ENCODE results near the gene MEGF6.

MEGF6 gene

DNA sequence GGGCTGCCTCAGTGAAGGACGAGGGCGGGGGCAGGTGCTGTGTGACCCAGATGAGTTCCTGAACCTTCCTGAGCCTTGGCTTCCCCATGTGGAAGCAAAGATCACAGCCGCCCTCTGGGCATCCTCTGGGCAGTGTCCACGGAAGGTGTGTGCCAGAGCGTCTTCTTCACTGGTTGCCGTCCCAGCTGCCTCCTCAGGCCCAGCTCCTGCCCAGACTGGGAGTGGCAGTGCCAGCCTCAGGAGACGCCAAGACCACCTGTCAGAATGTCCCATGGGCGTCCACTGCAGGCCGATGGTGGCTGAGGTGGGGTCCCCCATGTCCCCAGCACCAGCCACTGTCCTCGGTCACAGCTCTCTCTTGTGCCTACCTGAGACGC, 146.7 kb downstream of the MEGF6 start:
- no peak for DNase-seq

DNA sequence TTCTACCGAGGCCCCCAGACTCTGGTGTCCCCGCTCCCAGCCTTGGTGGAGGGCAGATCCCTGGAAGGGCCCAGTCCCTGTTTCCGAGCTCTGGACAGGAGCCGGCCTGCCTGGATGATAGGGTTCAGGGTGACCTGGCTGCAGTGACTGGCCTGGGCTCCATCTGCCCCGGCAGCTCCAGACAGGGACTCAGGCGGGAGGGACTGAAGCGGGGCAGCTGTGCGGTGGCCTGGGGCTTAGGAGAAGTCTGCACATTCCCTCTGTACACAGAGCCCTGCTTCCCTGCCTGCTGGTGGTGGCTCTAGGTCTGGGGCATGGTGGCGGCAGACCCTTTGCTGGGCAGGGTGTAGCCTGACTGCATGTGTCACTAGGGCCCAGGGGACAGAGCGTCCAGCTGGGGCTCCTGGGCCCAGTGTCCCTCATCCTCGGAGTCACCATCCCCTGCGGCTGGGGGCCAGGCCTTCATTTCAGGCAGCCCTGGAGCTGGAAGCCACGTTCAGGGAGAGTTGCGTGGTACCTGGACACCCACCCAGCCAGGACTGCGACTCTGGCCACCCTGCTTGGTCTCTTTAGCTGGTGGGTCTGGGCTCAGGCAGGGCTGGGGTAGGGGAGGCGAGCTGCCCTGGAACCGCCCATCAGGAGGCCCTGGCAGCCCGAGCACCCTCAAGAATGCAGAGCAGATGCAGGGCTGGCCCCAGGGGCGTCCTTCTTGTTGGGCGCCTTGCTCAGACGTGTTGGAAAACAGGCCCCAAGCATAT, 147.2 kb downstream of the MEGF6 start:
- no peak for DNase-seq

DNA sequence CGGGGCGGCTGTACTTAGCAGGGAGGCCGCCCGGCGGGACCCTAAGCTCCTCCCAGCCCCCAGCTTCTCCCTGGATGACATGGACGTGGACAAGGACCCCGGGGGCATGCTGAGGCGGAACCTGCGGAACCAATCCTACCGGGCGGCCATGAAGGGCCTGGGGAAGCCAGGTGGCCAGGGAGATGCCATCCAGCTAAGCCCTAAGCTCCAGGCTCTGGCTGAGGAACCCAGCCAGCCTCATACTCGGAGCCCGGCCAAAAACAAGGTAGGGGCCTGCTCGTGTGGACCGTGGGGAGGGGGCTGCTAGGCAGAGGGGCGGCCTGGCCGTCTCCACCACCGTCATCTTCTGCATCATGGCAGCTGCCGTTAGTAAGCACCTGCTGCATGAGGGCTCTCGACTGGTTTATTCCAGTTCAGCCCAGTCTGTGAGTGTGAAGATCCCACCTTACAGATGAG, 147.9 kb downstream of the MEGF6 start:
- no peak for DNase-seq

DNA sequence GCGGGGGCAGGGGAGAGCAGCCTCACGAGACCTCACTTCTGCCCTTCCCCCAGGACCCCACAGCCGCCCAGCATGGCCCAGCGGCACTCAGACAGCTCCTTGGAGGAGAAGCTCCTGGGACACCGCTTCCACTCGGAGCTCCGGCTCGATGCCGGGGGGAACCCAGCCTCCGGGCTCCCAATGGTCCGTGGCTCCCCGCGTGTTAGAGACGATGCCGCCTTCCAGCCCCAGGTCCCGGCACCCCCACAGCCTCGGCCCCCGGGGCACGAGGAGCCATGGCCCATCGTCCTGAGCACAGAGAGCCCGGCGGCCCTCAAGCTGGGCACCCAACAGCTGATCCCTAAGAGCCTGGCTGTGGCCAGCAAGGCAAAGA, 148.3 kb downstream of the MEGF6 start:
- no peak for DNase-seq

DNA sequence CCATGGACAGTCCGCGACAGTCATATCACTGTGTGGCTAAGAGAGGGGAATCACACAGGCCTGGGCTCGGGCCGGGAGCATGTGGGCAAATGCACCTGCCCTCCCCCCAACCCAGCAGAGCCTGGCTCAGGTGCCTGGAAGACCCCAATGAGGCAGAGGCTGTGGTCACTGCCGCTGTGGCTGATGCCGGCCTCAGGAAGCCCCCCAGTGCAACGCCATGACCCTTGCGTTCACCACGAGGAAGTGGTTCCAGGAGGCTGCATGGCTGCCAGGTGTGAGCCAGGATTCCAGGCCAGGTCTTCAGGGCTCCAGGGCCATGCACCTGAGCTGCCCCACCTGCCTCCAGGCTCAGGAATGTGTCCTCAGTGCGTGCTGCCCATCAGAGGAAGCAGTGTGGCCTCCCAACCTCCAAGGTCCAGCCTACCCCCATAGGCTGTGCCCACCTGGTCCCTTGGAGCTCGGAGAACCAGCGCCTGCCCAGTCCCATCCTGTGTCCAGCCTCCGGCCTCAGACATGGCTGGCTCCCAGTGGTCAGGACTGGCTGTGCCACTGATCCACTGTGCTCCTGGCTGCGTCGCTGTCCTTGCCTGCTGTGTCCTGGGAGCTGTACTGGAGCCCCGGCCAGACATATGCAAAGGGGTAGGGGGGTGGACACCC, 148.8 kb downstream of the MEGF6 start:
- no peak for DNase-seq

DNA sequence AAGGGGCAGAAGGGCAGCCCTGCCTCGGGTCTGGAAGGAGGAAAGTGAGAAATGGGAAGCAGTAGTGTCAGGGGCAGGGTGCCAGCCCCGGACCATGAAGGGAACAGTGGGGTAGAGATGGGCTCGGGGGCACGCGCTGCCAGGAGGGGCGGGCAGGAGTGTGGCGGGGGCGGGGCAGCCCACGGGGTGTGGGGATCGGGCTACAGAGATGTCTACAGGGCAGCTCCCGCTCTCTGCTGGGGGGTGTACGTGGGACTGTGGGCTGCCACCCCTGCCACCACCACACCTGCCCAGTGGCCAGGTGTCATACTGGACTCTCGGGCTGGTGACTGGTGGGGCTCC, 149.4 kb downstream of the MEGF6 start:
- no peak for DNase-seq

DNA sequence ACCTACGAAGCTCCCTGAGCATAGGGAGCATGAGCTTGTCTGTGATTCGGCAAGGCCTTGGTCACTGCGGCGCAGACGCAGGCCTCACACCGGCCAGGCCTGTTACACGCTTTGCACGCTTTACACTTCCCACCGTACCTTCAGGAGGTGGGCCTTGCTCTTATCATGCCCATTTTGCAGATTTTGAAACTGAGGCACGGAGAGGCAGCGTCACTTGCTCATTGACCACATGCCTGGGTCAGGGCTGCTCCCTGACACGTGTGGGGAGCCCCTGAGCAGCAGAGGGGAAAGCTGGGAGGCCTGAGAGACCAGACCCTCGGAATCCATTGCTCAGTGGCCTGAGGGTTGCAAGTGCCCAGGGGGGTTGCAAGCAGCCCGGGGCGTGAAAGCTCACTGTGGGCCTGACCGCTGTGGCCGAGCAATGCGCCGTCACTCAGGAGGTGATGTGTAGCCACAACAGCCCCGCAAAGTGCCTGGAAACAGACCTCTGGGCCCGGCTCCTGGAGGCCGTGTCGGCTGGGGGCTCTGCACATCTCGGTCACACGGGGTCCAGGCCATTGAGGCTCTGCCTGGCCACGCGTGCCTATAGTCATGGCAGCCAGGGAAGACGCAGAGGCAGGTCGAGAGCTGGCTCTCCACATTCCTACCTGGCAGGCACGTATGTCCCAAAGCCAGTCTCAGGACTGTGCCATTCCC, 149.9 kb downstream of the MEGF6 start:
- no peak for DNase-seq

DNA sequence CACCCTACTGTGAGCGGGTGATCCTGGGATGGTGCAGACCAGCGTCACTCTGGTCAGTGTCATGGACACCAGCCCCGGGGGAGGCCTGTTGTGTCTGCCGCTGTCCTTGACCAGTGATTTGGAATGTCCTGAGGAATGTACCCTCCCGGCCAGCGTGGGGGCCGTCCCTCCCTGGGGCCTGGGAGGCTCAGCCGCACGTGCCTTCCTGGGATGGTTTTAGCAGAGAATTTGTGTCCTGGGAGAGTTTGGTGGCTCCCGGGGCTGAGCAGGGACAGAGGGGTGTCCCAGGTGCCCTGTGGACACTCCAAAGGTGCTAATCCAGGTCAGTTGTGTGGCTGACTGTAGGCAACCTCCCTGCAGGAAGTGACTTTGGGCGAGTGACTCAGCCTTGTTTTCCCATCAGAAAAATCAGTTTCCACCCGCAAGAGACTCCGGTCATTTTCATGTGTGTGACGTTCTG, 150.6 kb downstream of the MEGF6 start:
- no peak for DNase-seq

DNA sequence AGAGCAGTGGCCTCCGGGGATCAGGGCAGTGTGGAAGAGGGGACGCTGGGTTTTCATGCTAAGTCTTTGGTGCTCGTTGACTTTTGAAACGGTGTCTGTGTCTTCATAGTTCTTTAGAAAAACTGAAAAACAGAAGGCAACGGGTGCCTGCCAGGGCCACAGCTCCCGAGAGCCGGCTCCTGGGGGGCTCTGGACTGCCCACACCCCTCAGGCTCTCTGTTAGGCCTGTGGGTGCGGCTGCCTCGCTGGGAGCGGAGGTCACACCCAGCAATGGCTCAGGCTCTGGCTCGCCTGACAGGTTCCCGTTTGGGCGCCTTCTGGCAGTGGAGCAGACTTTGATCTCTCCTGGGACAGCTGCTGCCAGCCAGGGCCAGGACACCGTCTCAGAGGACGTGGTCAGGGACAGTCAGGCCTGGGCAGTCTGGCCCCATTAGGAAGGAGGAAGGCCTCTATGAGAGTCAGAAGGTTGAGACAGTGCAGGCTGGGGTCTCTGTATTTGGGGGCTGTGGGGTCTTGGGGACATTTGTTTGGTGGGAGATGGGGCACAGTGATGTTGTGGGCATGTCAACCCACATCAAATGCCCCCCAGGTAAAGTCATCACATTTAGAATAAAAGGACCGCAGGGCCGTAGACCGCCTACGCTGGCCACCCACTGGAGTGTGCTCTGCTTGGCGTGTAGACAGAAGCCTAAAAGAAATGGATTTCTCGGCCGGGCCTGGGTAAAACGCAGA, 151.2 kb downstream of the MEGF6 start:
- no peak for DNase-seq

DNA sequence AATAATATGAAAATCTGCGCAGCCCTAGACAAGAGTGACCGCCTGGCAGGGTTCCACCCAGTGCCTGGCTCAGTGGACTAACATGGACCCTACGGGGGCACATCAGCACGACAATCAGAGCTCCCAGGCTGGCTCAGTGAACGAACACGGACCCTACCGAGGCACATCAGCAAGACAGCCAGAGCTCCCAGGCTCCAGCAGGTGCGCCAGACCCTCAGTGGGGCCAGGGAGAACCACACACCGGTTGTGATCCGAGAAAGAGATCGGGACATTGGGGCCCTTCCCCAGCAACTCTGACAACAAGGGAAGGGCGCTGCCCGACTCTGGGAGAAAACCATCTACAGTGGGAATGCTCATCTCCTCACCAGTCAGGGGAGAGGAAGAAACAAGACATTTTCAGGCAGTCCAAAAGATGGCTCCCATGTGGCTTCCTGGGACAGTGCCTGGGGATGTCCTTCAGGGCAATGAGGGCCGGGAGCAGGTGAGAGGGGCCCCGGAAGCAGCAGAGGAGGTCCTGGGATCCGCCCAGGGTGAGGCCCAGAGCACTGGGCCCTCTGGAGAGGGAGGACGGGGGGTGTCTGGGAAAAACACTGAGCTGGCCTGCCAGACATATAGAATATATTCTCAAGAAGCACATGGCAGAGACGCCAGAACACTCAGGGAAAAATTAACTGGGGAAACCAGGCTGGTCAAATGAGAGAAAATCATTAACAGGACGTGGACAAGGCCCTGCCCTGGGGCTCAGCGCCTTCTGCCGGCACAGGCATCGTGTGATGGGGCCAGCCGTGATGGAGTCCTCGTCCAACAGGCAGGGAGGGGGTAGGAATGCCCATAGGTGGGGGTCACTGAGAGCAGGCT, 152.0 kb downstream of the MEGF6 start:
- no peak for DNase-seq

DNA sequence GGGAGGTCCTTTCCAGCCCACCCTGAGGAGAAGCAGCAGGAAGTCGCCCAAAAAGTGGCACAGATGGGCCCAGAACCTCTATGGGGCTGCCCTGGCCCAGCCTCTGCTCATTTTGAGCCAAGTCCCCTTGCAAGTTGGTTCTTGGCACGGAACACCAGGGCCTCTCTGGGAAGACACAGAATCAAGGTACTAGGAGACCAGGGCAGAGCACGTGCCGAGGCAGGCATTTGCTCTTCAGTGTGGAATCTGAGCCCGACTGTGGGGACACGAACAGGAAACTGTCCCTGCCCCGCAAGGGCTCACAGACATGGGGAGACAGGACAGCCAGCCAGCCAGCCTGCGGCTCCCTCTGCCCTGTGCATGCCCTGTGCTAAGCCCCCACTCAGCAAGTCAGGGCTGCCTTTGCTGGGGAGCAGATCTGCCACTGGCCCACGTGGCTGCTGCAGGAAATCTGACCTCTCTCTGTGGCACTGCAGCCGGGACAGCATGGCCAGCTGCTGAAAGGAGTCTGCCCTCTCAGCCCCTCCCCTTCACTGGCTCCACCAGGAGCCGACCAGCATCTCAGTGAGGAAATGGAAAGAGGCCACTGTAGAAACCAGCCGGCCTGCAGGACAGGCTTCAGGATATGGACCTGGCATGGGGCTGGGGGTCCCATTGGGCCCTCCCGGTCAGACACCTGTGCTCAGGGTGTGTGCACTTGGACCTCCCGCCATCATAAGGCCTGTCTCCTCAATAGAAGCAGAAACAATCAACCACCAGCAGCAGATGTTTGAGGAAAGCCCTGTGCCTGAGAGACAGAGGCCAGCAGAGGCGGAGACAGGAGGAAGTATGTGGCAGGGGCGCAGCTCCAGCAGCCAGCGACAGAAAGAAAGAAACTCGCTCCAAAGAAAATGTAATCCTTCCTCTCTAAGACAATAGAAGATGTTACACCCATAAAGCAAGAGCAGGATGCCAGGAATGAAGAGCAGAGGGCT, 153.1 kb downstream of the MEGF6 start:
- DNase-seq = no peak

DNA sequence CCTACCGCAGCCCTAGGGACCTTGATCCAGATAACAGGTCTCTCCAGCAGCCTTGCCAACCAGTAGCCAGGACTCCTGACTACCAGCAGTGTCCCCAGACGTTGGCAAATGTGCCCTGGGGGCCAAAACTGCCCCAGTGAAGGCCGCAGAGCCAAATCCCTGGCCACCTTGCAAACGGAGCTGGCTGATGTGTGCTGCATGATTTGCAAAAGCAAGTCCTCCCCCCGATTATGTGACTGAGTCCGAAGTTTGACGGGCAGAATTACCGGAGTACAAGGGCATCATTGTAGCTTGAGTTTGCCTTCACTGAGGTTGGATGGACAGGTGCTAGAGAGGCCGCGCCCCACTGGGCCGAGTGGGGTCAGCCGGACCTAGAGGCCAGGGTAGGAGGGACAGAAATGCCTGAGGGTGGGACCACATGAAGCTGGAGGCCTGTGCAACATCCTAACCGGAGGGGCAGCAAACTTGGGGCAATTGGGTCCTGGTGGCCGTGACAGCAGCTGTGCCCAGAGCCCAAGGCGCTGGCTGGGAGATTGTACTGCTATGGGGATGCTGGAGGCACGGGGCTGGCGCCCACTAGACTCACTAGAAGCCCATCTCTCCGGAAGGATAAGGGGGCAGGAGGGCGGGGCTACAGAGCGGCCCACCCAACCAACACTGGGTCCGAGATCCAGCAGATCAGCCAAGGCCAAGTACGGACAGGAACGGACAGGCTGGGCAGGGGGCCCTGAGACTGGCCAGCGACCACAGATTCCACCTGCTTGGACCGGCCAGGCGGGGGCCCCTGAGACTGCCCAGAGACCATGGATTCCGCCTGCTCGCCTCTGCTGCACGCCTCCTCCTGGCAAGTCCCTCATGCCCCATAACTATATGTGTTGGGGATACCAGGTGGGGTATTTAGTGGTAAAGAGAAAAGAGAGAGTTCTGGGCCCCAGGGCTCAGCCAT, 154.1 kb downstream of the MEGF6 start:
- DNase-seq = no peak

DNA sequence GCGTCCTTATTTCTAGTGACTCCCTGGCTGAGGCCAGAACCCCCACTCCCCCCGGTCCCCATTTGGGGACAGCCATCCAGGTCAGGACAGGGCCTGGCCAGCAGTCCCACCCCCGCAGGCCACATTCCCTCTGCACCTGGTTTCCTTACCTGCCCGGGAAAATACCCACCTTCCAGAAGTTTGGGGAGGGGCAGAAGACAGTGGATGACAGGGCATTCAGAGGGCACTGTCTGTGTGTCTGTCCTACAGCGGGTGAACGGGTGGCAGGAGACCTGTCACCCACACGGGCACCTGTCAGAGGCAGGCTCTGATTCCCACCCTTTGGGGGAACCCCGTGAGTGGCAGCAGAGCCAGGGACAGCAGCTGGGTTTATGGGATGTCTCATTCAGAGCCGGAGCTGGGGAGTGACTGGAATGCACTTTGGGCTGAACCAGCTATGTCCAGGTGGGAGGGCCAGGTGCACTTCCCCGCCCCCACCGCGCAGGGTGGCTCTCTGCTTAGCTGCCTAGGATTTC, 154.8 kb downstream of the MEGF6 start:
- no peak for DNase-seq

DNA sequence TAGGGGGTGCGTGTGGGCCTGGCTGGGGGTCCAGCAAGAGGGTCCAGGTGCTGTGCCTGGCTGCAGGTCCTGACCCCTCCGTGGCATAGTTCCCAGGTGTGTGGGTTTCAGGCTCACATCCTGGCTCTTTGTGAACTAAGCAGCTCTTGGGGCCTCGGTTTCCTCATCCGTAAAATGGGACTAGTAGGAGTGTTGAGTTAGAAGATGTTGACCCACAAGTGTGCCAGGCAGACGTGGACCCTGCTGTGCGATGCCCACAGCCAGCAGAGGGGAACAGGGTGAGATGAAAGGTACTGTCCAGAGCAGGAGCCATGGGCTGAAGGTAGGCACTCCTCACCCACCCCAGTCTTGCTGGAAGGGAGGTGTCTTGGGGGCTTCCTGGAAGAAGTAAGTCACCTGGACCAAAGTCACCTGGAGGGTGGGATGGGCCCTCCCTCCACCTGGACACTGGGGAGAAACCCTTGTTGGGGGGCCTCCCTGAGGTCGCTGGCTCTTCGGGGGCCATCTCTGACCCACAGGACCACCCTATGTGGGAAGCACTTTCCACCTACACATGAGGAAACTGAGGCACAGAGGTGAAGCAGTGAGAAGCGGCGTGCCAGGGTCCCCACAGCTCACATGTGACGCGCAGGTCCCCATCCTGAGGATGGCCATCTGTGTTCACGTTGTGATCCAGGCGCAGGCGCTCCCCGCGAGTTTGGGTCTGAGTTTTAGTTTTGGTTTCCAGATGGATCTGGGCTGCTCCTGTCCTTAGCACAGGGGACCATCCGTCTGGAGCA, 155.4 kb downstream of the MEGF6 start:
- no peak for DNase-seq

DNA sequence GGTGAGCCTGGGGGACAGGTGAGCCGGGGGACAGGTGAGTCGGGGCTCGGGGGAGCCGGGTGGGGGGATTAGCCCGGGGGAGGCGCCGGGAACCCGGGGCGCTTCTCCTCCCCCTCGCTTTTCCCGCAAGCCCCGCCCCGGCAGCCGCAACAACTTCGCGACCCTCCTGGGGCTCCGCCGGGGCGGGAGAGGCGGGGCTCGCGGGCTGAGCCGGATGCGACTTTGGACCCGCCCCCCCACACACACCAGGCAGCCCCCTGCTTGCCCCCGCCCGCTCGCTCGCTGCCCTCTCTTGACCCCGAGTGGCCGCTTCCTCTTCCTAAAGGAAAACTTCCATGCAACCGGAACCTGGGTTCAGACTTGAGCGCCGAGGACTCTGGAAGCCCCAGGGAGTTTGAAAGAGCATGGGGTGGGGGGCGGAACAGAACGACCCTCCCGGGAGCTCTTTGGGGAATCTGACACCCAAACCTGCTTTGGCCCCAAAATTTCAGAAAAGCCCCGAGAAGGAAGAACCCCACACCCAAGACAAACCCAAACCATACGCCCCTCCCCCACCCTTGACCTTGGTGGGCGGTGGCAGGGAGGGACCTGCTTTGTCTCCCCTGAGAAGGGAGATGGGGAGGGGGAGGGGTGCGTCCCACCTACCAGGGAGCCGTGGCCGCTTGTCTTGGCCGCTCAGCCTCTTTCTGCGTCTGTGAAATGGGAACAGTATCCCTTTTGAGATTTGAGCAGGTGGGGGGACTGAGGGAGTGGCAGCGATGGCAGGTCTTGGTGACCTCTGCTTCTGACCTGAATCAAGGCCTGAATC, 156.3 kb downstream of the MEGF6 start:
- no peak for DNase-seq

DNA sequence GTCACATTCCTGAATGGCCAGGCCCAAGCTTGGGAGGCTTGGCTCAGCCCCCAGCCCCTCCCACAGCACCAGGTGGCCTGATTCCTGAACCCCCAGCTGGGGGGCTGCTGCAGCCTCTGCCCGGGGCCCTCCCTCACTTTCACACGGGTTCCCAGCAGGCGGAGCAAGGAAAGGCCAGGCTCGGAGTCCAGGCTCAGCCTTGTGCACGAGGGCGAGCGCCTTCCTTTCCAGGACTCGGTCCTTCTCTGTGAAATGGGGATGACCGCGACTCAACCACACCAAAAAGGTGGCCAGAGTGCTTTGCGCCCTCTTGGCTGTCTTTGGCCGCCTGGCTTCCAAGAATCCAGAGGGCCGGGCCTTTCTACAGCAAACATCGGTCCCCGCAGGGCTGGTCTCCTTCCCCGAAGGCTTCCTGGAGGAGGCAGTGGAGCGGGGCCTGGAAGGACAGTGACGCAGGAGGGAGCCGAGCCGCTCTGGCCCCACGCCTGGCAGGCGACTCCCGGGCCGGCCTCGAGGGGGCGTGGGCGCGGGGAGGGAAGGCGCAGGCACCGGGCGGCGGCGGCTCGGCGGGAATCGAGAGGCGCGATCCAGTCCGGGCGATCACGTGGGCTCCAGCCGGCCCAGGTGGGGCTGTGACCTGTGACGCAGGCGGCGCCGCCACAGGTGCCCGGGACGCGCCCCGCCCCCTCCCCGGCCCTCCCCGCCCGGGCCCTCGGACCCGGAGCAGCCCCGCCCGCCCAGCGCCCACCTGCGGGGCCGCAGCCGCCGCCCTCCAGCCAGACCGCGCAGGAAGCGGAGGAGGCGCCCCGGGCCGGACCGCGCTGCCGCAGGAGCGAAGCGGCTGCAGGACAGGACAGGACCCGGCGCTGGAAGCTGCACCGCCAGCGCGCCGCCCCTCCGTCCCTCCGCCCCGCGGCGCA, 157.2 kb downstream of the MEGF6 start, which contains the start of gene ARHGEF16:
TSS of gene ARHGEF16 (plus strand) at position 775 of the 920 bp plus-strand sequence. CDS start 8,420 bp downstream, outside the sequence.
- DNase-seq = peak; percentile 8
